ENCODE measurements around the gene ATOX1.

- no peak for TF ChIP-seq CTCF (IDR thresholded peaks at IDR 0.05)
- TF ChIP-seq POLR2A (IDR thresholded peaks at IDR 0.05): no peak
These were observed 35.9 kb downstream of the ATOX1 start for GRCh38 chr5:151722546-151722945.
